ENCODE results near the gene ALDH2. TPM values are rescaled to one million over a fixed set of nuclear protein-coding genes. Genes with fewer than 3 reads are reported as not detected.
A peak's percentile ranks its signal among the peaks of the same experiment; 100 is the strongest.

Gene ALDH2
- total and polyA plus RNA-seq, 2 donors (not counting 1 experiment from before 2014, with no cell fraction given): 7.0 to 22.3 TPM

GRCh38 chr12:111773801-111774551 lies 7.2 kb downstream of the ALDH2 start:
- 61% methylated on average over 16 of the region's 17 CpGs for WGBS (ENCODE audit: insufficient coverage)
- no peak overlapping the region for H2AFZ ChIP-seq (ENCODE audit: insufficient read depth, low read depth, low read length, poor library complexity, severe bottlenecking)

More at GRCh38 chr12:111773801-111774551, 7.2 kb downstream of the ALDH2 start:
- ChIA-PET POLR2A (no interaction called here), CTCF (interaction anchor here (0.8 to 2.8 kb wide), 5 partner anchors 7 to 21 kb away, joined by 3 to 29 read pairs (median 8); partner anchors contain the start of gene ALDH2)
- Histone ChIP-seq H3K27me3 (replicated peaks in 1 of 4; ENCODE audit: control extremely low read depth in 1 of 4, control insufficient read depth in 3 of 4, insufficient read depth in 4 of 4, low read length in 3 of 4) (no peaks in the 10 kb centered on the region), H3K79me2 (ENCODE audit: control insufficient read depth, insufficient read depth, low read length) (no peaks in the 10 kb centered on the region), H3K27ac (ENCODE audit: low read length in 2 of 2) (peak overlapping the region; percentile 50 to 97), H4K20me1 (ENCODE audit: control insufficient read depth, insufficient read depth, low read length, poor library complexity, severe bottlenecking) (no peaks in the 10 kb centered on the region), H3K4me2 (replicated peaks; ENCODE audit: low read depth, low read length, poor library complexity, severe bottlenecking) (peak overlapping the region; percentile 23), H3K9ac (ENCODE audit: low read length) (no peak overlapping the region), H3K4me3 (ENCODE audit: control extremely low read depth in 1 of 5, extremely low read depth in 1 of 5, insufficient read depth in 1 of 5, low read depth in 2 of 5, low read length in 4 of 5) (no peak overlapping the region), H3K36me3 (replicated peaks in 1 of 2; ENCODE audit: control extremely low read depth in 1 of 2, control insufficient read depth in 1 of 2, extremely low read depth in 1 of 2, insufficient read depth in 2 of 2, low read length in 1 of 2) (no peaks in the 10 kb centered on the region), H3K9me3 (ENCODE audit: control extremely low read depth in 1 of 3, control insufficient read depth in 2 of 3, insufficient read depth in 1 of 3, low read length in 2 of 3) (no peaks in the 10 kb centered on the region), H3K4me1 (ENCODE audit: control insufficient read depth in 2 of 2, insufficient read depth in 2 of 2, low read length in 2 of 2) (peaks cover 31 to 32% of the 10 kb centered on the region in 2 donors)
- intact Hi-C loops (cut with micrococcal nuclease): loop anchor here (2.0 kb wide), 2 partner anchors 13 to 67 kb away; no protein-coding TSS in a partner anchor
- DNase-seq (peak; percentile 63), ATAC-seq (ENCODE audit: low read depth) (peak; percentile 43)
- no peak for TF ChIP-seq CTCF (IDR thresholded peaks at IDR 0.05)
- Mint-ChIP-seq H3K27me3 (no peaks in the 10 kb centered on the region), H3K4me1 (peaks cover 38% of the 10 kb centered on the region), H3K9me3 (ENCODE audit: insufficient read depth) (no peaks in the 10 kb centered on the region), H3K27ac (peak overlapping the region; percentile 98), H3K4me3 (peak overlapping the region; percentile 60)

Measured in B cell (primary cell).